Raji (cell line): ENCODE results near the gene CFAP97.

Experiments used
- POLR2A ChIP-seq: IDR thresholded peaks from 2 replicates; pipeline ENCODE4 v1.6.1; 2011; ENCODE audit warnings: low read depth, low read length, control low read depth; ENCODE audit not compliant: insufficient read depth

CFAP97 gene

GRCh38 chr4:185115827-185116232 is 88.0 kb downstream of the CFAP97 start:
- TF ChIP-seq POLR2A, result no peak

DNA sequence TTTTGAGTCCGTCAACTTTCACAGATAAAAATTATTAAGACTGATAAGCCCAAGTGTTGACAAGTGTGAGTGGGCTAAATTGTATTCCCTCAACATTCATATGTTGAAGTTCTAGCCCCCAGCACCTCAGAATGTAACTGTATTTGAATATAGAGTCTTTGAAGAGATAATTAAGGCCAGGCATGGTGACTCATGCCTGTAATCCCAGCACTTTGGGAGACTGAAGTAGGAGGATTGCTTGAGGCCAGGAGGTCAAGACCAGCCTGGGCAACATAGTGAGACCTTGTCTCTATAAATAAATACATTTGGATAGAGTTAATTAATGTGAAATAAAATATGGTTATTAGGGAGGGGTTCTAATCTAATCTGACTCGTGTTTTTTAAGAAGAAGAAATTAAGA is 90.5 kb downstream of the CFAP97 start:
- no peak for TF ChIP-seq POLR2A

GRCh38 chr4:185112104-185112503 is 91.7 kb downstream of the CFAP97 start:
- no peak for TF ChIP-seq POLR2A

DNA sequence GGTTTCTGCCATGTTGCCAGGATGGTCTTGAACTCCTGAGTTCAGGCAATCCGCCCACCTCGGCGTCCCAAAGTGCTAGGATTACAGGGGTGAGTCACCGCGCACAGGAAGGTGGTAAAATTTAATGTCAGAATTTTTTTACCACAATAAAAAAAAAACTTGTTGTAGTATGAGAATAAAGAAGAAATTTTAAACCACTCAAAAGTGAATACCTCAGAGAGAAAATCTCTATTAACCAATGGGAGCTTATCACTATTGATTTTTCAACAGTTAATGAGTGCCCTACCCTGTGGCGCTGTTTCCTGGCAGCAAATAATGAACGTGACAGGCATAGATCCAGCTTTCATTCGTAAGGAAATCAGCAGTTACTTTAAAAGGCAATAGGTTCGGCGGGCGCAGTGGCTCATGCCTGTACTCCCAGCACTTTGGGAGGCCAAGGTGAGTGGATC is 93.4 kb downstream of the CFAP97 start:
- no peak for TF ChIP-seq POLR2A

GRCh38 chr4:185109736-185110135 is 94.1 kb downstream of the CFAP97 start:
- TF ChIP-seq POLR2A, result no peak
